ENCODE data around the gene CSN1S1.

DNA sequence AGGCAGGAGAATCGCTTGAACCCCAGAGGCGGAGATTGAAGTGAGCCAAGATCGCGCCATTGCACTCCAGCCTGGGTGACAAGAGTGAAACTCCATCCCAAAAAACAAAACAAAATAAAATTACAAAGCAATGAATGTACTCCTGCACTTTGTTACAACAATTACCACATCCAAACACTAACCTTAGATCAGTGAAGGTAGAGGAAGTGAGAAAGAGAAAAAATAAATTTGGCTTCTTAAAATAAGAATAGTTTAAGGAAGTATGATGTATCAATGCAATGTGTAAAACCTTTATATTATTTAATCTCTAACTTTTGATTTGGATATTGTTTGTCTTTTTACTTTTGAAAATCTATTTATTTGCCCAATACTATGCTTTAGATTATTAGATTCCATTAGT, 21.7 kb upstream of the CSN1S1 start:
- TF ChIP-seq, protein P1, sequence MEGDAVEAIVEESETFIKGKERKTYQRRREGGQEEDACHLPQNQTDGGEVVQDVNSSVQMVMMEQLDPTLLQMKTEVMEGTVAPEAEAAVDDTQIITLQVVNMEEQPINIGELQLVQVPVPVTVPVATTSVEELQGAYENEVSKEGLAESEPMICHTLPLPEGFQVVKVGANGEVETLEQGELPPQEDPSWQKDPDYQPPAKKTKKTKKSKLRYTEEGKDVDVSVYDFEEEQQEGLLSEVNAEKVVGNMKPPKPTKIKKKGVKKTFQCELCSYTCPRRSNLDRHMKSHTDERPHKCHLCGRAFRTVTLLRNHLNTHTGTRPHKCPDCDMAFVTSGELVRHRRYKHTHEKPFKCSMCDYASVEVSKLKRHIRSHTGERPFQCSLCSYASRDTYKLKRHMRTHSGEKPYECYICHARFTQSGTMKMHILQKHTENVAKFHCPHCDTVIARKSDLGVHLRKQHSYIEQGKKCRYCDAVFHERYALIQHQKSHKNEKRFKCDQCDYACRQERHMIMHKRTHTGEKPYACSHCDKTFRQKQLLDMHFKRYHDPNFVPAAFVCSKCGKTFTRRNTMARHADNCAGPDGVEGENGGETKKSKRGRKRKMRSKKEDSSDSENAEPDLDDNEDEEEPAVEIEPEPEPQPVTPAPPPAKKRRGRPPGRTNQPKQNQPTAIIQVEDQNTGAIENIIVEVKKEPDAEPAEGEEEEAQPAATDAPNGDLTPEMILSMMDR (IDR thresholded peaks at IDR 0.05) = no peak
- no peak for TF ChIP-seq POLR2A (IDR thresholded peaks at IDR 0.05)

All from Peyer's patch (tissue), 4 donors.